Ishikawa (cell line): ENCODE results near the gene SYS1.

Experiments used
- CEBPB ChIP-seq: IDR thresholded peaks from 2 replicates; pipeline ENCODE4 v1.6.1; 2012
- CREB1 ChIP-seq: IDR thresholded peaks from 2 replicates; pipeline ENCODE4 v1.6.1; 2012; ENCODE audit warnings: low read depth
- EGR1 ChIP-seq: IDR thresholded peaks from 2 replicates; pipeline ENCODE4 v1.6.1; 2012
- EP300 ChIP-seq: IDR thresholded peaks from 2 replicates; pipeline ENCODE4 v1.6.1; 2012; ENCODE audit warnings: borderline replicate concordance
- FOXM1 ChIP-seq: IDR thresholded peaks from 2 replicates; pipeline ENCODE4 v1.6.1; 2012; ENCODE audit warnings: low read depth, borderline replicate concordance
- NFIC ChIP-seq: IDR thresholded peaks from 2 replicates; pipeline ENCODE4 v1.6.1; 2012
- RAD21 ChIP-seq: IDR thresholded peaks from 2 replicates; pipeline ENCODE4 v1.6.1; 2012; ENCODE audit warnings: low read depth
- TAF1 ChIP-seq: IDR thresholded peaks from 2 replicates; pipeline ENCODE4 v1.6.1; 2012; ENCODE audit warnings: low read depth, mild to moderate bottlenecking
- TEAD4 ChIP-seq: IDR thresholded peaks from 2 replicates; pipeline ENCODE4 v1.6.1; 2012
- YY1 ChIP-seq: IDR thresholded peaks from 2 replicates; pipeline ENCODE4 v1.6.1; 2012; ENCODE audit warnings: low read depth
- TF ChIP-seq, protein P1 (sequence below): IDR thresholded peaks from 2 replicates; pipeline ENCODE4 v1.6.1; 2012
- TF ChIP-seq, protein P2 (sequence below): IDR thresholded peaks from 2 replicates; pipeline ENCODE4 v1.6.1; 2012; ENCODE audit warnings: low read depth, mild to moderate bottlenecking
- TF ChIP-seq, protein P3 (sequence below): IDR thresholded peaks from 2 replicates; pipeline ENCODE4 v1.6.1; 2012

DNA sequence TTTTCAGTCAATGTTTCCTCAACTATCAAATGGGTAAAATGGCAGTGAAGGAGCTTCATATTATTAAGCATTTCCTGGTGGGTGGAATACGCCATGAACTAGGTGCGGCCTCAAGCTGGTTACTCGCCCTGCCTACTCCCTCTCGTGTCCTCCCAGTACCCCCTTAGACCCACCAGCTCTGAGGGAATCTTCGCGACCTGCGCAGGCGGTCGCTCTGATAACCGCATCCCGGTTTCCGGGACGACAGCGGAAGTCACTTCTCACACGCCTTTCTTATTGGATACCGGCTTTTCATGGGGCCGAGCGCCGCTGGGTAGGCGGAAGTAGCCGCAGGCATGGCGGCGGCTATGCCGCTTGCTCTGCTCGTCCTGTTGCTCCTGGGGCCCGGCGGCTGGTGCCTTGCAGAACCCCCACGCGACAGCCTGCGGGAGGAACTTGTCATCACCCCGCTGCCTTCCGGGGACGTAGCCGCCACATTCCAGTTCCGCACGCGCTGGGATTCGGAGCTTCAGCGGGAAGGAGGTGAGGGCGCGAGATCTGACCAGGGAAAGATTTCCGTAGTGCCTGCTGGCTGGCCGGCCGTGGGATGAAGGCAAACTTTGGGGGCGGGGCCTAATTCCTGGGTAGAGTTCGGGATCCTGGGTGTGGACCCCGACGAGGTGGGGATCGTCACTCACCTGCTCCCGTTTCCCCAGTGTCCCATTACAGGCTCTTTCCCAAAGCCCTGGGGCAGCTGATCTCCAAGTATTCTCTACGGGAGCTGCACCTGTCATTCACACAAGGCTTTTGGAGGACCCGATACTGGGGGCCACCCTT is 53.1 kb downstream of the SYS1 start, which contains the start of gene PIGT:
- TF ChIP-seq TAF1 (peak; percentile 82), CEBPB (no peak), EP300 (no peak), FOXM1 (no peak), YY1 (peak; percentile 96), EGR1 (no peak), RAD21 (no peak), TEAD4 (no peak), CREB1 (peak; percentile 67), NFIC (no peak; the same call in 1 of the 2 replicates)
- TF ChIP-seq, protein P1, sequence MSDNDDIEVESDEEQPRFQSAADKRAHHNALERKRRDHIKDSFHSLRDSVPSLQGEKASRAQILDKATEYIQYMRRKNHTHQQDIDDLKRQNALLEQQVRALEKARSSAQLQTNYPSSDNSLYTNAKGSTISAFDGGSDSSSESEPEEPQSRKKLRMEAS = peak; percentile 74; the same call in 1 of the 2 replicates
- TF ChIP-seq, protein P2, sequence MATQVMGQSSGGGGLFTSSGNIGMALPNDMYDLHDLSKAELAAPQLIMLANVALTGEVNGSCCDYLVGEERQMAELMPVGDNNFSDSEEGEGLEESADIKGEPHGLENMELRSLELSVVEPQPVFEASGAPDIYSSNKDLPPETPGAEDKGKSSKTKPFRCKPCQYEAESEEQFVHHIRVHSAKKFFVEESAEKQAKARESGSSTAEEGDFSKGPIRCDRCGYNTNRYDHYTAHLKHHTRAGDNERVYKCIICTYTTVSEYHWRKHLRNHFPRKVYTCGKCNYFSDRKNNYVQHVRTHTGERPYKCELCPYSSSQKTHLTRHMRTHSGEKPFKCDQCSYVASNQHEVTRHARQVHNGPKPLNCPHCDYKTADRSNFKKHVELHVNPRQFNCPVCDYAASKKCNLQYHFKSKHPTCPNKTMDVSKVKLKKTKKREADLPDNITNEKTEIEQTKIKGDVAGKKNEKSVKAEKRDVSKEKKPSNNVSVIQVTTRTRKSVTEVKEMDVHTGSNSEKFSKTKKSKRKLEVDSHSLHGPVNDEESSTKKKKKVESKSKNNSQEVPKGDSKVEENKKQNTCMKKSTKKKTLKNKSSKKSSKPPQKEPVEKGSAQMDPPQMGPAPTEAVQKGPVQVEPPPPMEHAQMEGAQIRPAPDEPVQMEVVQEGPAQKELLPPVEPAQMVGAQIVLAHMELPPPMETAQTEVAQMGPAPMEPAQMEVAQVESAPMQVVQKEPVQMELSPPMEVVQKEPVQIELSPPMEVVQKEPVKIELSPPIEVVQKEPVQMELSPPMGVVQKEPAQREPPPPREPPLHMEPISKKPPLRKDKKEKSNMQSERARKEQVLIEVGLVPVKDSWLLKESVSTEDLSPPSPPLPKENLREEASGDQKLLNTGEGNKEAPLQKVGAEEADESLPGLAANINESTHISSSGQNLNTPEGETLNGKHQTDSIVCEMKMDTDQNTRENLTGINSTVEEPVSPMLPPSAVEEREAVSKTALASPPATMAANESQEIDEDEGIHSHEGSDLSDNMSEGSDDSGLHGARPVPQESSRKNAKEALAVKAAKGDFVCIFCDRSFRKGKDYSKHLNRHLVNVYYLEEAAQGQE = no peak
- TF ChIP-seq, protein P3, sequence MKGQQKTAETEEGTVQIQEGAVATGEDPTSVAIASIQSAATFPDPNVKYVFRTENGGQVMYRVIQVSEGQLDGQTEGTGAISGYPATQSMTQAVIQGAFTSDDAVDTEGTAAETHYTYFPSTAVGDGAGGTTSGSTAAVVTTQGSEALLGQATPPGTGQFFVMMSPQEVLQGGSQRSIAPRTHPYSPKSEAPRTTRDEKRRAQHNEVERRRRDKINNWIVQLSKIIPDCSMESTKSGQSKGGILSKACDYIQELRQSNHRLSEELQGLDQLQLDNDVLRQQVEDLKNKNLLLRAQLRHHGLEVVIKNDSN = no peak
